WTC11 (cell line): ENCODE data around the gene PDLIM1. TPM values are rescaled to one million over a fixed set of nuclear protein-coding genes. Genes with fewer than 3 reads are reported as not detected.
A peak's percentile ranks its signal among the peaks of the same experiment; 100 is the strongest.

Experiments
- ATAC-seq: fragments of 200-7000 bp; cut with Tn5 transposase; 2 replicates; pipeline ENCODE4 v1.10.0; 2021; ENCODE audit warnings: mild to moderate bottlenecking, moderate library complexity
- CTCF ChIA-PET: fragments of 300-600 bp; sonication (Branson Sonifier 250); formaldehyde crosslinking; loops from one replicate; lab custom pipeline; 2021; ENCODE audit warnings: antibody characterized with exemption; lab: Charles Lee
- POLR2A ChIA-PET: fragments of 350-600 bp; sonication (Branson Sonifier 250); formaldehyde crosslinking; loops from one replicate; lab custom pipeline; 2021; ENCODE audit warnings: antibody characterized with exemption; lab: Charles Lee
- DNase-seq: peaks from one replicate; pipeline ENCODE4 v3.0.0; 2021; ENCODE audit warnings: low spot score
- H3K27ac Mint-ChIP-seq: 2 replicates; pipeline ENCODE4 v1.8.0; 2021; ENCODE audit warnings: mixed read lengths
- H3K27me3 Mint-ChIP-seq: 2 replicates; pipeline ENCODE4 v1.8.0; 2021; ENCODE audit warnings: low read depth, mild to moderate bottlenecking, moderate library complexity, mixed read lengths
- H3K36me3 Mint-ChIP-seq: 2 replicates; pipeline ENCODE4 v1.8.0; 2021; ENCODE audit warnings: mixed read lengths
- H3K4me1 Mint-ChIP-seq: 2 replicates; pipeline ENCODE4 v1.8.0; 2022; ENCODE audit warnings: mixed read lengths
- H3K4me3 Mint-ChIP-seq: 2 replicates; pipeline ENCODE4 v1.8.0; 2021; ENCODE audit warnings: mild to moderate bottlenecking, moderate library complexity, mixed read lengths
- H3K9me3 Mint-ChIP-seq: 2 replicates; pipeline ENCODE4 v1.8.0; 2021; ENCODE audit warnings: mixed read lengths
- ARID4B ChIP-seq: sonication (generic); formaldehyde crosslinking; IDR thresholded peaks from 2 replicates; pipeline ENCODE4 v1.8.0; 2023; ENCODE audit warnings: missing genetic modification reagents, mild to moderate bottlenecking, borderline replicate concordance
- ATF1 ChIP-seq: sonication (generic); formaldehyde crosslinking; IDR thresholded peaks from 2 replicates; pipeline ENCODE4 v1.8.1; 2023; ENCODE audit warnings: mild to moderate bottlenecking, moderate library complexity, missing genetic modification reagents
- E2F4 ChIP-seq: sonication (generic); formaldehyde crosslinking; IDR thresholded peaks from 2 replicates; pipeline ENCODE4 v1.8.1; 2022; ENCODE audit warnings: low read depth, mild to moderate bottlenecking, moderate library complexity, missing genetic modification reagents, borderline replicate concordance
- ETV6 ChIP-seq: sonication (generic); formaldehyde crosslinking; IDR thresholded peaks from 2 replicates; pipeline ENCODE4 v1.8.1; 2022; ENCODE audit warnings: mild to moderate bottlenecking, missing genetic modification reagents
- FOXP4 ChIP-seq: sonication (generic); formaldehyde crosslinking; IDR thresholded peaks from 2 replicates; pipeline ENCODE4 v1.8.0; 2022; ENCODE audit warnings: mild to moderate bottlenecking, missing genetic modification reagents
- GABPB1 ChIP-seq: sonication (generic); formaldehyde crosslinking; IDR thresholded peaks from 2 replicates; pipeline ENCODE4 v1.8.1; 2023; ENCODE audit warnings: mild to moderate bottlenecking, missing genetic modification reagents
- GTF2I ChIP-seq: fragments of 250-450 bp; sonication (Bioruptor Pico); conservative IDR thresholded peaks from 2 replicates; pipeline ENCODE4 v1.4.0; 2021; ENCODE audit warnings: mild to moderate bottlenecking
- HMGA2 ChIP-seq: fragments of 250-450 bp; sonication (Bioruptor Pico); IDR thresholded peaks from 2 replicates; pipeline ENCODE4 v1.4.0; 2021; ENCODE audit warnings: mild to moderate bottlenecking, moderate library complexity
- MLX ChIP-seq: sonication (generic); formaldehyde crosslinking; IDR thresholded peaks from 2 replicates; pipeline ENCODE4 v1.8.1; 2023; ENCODE audit warnings: mild to moderate bottlenecking, missing genetic modification reagents, moderate library complexity
- NFYB ChIP-seq: sonication (generic); formaldehyde crosslinking; conservative IDR thresholded peaks from 2 replicates; pipeline ENCODE4 v1.8.0; 2022; ENCODE audit warnings: low read depth, missing genetic modification reagents
- OVOL2 ChIP-seq: fragments of 250-450 bp; sonication (Bioruptor Pico); IDR thresholded peaks from 2 replicates; pipeline ENCODE4 v1.9.0; 2021; ENCODE audit warnings: mild to moderate bottlenecking, borderline replicate concordance
- PRDM15 ChIP-seq: sonication (generic); formaldehyde crosslinking; IDR thresholded peaks from 2 replicates; pipeline ENCODE4 v1.8.0; 2022; ENCODE audit warnings: missing genetic modification reagents
- PRRX2 ChIP-seq: fragments of 250-450 bp; sonication (Bioruptor Pico); IDR thresholded peaks from 2 replicates; pipeline ENCODE4 v1.8.0; 2021; ENCODE audit warnings: mild to moderate bottlenecking
- RORB ChIP-seq: fragments of 250-450 bp; sonication (Bioruptor Pico); IDR thresholded peaks from 2 replicates; pipeline ENCODE4 v1.9.0; 2021; ENCODE audit warnings: mild to moderate bottlenecking
- SMAD4 ChIP-seq: sonication (generic); formaldehyde crosslinking; IDR thresholded peaks from 2 replicates; pipeline ENCODE4 v1.8.0; 2022; ENCODE audit warnings: mild to moderate bottlenecking, missing genetic modification reagents
- TEAD4 ChIP-seq: sonication (generic); formaldehyde crosslinking; IDR thresholded peaks from 2 replicates; pipeline ENCODE4 v1.8.0; 2022; ENCODE audit warnings: mild to moderate bottlenecking, missing genetic modification reagents
- USF1 ChIP-seq: sonication (generic); formaldehyde crosslinking; IDR thresholded peaks from 2 replicates; pipeline ENCODE4 v1.8.0; 2022; ENCODE audit warnings: mild to moderate bottlenecking, missing genetic modification reagents
- ZBTB43 ChIP-seq: sonication (generic); formaldehyde crosslinking; IDR thresholded peaks from 2 replicates; pipeline ENCODE4 v1.8.1; 2023; ENCODE audit warnings: mild to moderate bottlenecking, missing genetic modification reagents
- ZNF263 ChIP-seq: sonication (generic); formaldehyde crosslinking; IDR thresholded peaks from 2 replicates; pipeline ENCODE4 v1.8.1; 2022; ENCODE audit warnings: low read depth, mild to moderate bottlenecking, moderate library complexity, missing genetic modification reagents
- ZNF317 ChIP-seq: sonication (generic); formaldehyde crosslinking; IDR thresholded peaks from 2 replicates; pipeline ENCODE4 v1.8.1; 2023; ENCODE audit warnings: low read depth, mild to moderate bottlenecking, moderate library complexity, missing genetic modification reagents, borderline replicate concordance
- total RNA-seq: library from RNA; stranded (reverse); gene quantifications from 3 replicates; pipeline ENCODE4 v1.2.3, GENCODE V29; 2021

PDLIM1 gene
- total RNA-seq, 1 experiment from 2014 or later, result 223 TPM

- peaks cover 14% of the 10 kb centered on the region for H3K36me3 Mint-ChIP-seq
- ATAC-seq, result no peak
- ChIA-PET POLR2A (interaction anchor here (0.8 kb wide), 1 partner anchor 9 kb away, joined by 3 read pairs; no protein-coding TSS in a partner anchor), CTCF (interaction anchor here (1.0 to 1.6 kb wide), 4 partner anchors 24 to 92 kb away, joined by 5 to 10 read pairs (median 6); no protein-coding TSS in a partner anchor)
- H3K9me3 Mint-ChIP-seq, result no peaks in the 10 kb centered on the region
- H3K4me1 Mint-ChIP-seq, result peaks cover 23% of the 10 kb centered on the region
- H3K27me3 Mint-ChIP-seq, result no peaks in the 10 kb centered on the region
- no peak for DNase-seq
- peak overlapping the region; percentile 50; the same call in 1 of the 2 replicates for H3K27ac Mint-ChIP-seq
- H3K4me3 Mint-ChIP-seq, result no peak overlapping the region
- no peak for TF ChIP-seq ETV6 (CRISPR knock-in tag)
- no peak for TF ChIP-seq GABPB1 (CRISPR knock-in tag)
- no peak for TF ChIP-seq ATF1 (CRISPR knock-in tag)
- TF ChIP-seq OVOL2 (CRISPR knock-in tag), result no peak
- TF ChIP-seq, all 79 proteins: peak for 0
These were observed 45.3 kb upstream of the PDLIM1 start for GRCh38 chr10:95335933-95336699.

GRCh38 chr10:95334805-95335144, 44.0 kb upstream of the PDLIM1 start:
- Mint-ChIP-seq H3K4me1 (peaks cover 20% of the 10 kb centered on the region), H3K27me3 (no peaks in the 10 kb centered on the region), H3K9me3 (no peaks in the 10 kb centered on the region), H3K27ac (no peak overlapping the region; the same call in 1 of the 2 replicates), H3K4me3 (no peak overlapping the region), H3K36me3 (peaks cover 17% of the 10 kb centered on the region)
- ChIA-PET CTCF (no interaction called here), POLR2A (no interaction called here)
- ATAC-seq (no peak), DNase-seq (no peak)
- TF ChIP-seq GABPB1 (CRISPR knock-in tag) (no peak), PRDM15 (no peak), ZBTB43 (no peak), ARID4B (CRISPR knock-in tag) (no peak), FOXP4 (no peak), GTF2I (CRISPR knock-in tag) (no peak), E2F4 (CRISPR knock-in tag) (no peak), RORB (no peak), ATF1 (CRISPR knock-in tag) (no peak), SMAD4 (CRISPR knock-in tag) (no peak), ZNF317 (CRISPR knock-in tag) (no peak), TEAD4 (CRISPR knock-in tag) (no peak), ZNF263 (CRISPR knock-in tag) (no peak), MLX (CRISPR knock-in tag) (no peak), PRRX2 (CRISPR knock-in tag) (no peak), HMGA2 (CRISPR knock-in tag) (no peak), NFYB (CRISPR knock-in tag) (no peak), USF1 (CRISPR knock-in tag) (no peak)
